BLaER1 (cell line): ENCODE data around the gene ANOS1.
A peak's percentile ranks its signal among the peaks of the same experiment; 100 is the strongest.

Experiments
- H3K27ac ChIP-seq: shearing (Covaris generic); formaldehyde crosslinking; 2 replicates; pipeline ENCODE4 v1.8.1; 2022
- H3K27me3 ChIP-seq: shearing (Covaris generic); formaldehyde crosslinking; 2 replicates; pipeline ENCODE4 v1.8.1; 2022
- H3K36me3 ChIP-seq: shearing (Covaris generic); formaldehyde crosslinking; 2 replicates; pipeline ENCODE4 v1.8.1; 2022
- H3K4me1 ChIP-seq: shearing (Covaris generic); formaldehyde crosslinking; 2 replicates; pipeline ENCODE4 v1.8.1; 2022
- H3K4me2 ChIP-seq: shearing (Covaris generic); formaldehyde crosslinking; 2 replicates; pipeline ENCODE4 v1.8.1; 2022
- H3K4me3 ChIP-seq: shearing (Covaris generic); formaldehyde crosslinking; 2 replicates; pipeline ENCODE4 v1.8.1; 2022
- H3K9ac ChIP-seq: shearing (Covaris generic); formaldehyde crosslinking; 2 replicates; pipeline ENCODE4 v1.8.1; 2022
- H3K9me3 ChIP-seq: shearing (Covaris generic); formaldehyde crosslinking; 2 replicates; pipeline ENCODE4 v1.8.1; 2022
- H4K20me1 ChIP-seq: shearing (Covaris generic); formaldehyde crosslinking; 2 replicates; pipeline ENCODE4 v1.8.1; 2022
- Cebpa-rat ChIP-seq: shearing (Covaris generic); IDR thresholded peaks from 2 replicates; pipeline ENCODE4 v1.8.1; 2022

ANOS1 gene

GRCh38 chrX:8720136-8720535 lies 11.8 kb downstream of the ANOS1 start:
- Histone ChIP-seq H3K9me3 (no peaks in the 10 kb centered on the region), H3K4me1 (no peaks in the 10 kb centered on the region), H4K20me1 (no peaks in the 10 kb centered on the region), H3K4me2 (no peak overlapping the region), H3K9ac (no peak overlapping the region), H3K4me3 (no peak overlapping the region), H3K36me3 (no peaks in the 10 kb centered on the region), H3K27ac (no peak overlapping the region), H3K27me3 (no peaks in the 10 kb centered on the region)
- no peak for TF ChIP-seq Cebpa-rat

- Histone ChIP-seq H3K9me3 (no peaks in the 10 kb centered on the region), H3K4me3 (no peak overlapping the region), H3K9ac (no peak overlapping the region), H3K27me3 (no peaks in the 10 kb centered on the region), H3K4me1 (no peaks in the 10 kb centered on the region), H3K4me2 (no peak overlapping the region), H3K36me3 (no peaks in the 10 kb centered on the region), H3K27ac (no peak overlapping the region), H4K20me1 (no peaks in the 10 kb centered on the region)
- no peak for TF ChIP-seq Cebpa-rat
Measured at GRCh38 chrX:8717354-8717753, 14.6 kb downstream of the ANOS1 start.

- no peaks in the 10 kb centered on the region for H4K20me1 ChIP-seq
- H3K9ac ChIP-seq, result no peak overlapping the region
- H3K4me1 ChIP-seq, result no peaks in the 10 kb centered on the region
- H3K4me2 ChIP-seq, result no peak overlapping the region
- no peak overlapping the region for H3K27ac ChIP-seq
- TF ChIP-seq Cebpa-rat, result no peak
- H3K4me3 ChIP-seq, result no peak overlapping the region
- no peaks in the 10 kb centered on the region for H3K36me3 ChIP-seq
- no peaks in the 10 kb centered on the region for H3K27me3 ChIP-seq
- H3K9me3 ChIP-seq, result no peaks in the 10 kb centered on the region
Measured at GRCh38 chrX:8714164-8714563, 17.8 kb downstream of the ANOS1 start.

- no peak overlapping the region for H3K4me2 ChIP-seq
- H4K20me1 ChIP-seq, result no peaks in the 10 kb centered on the region
- H3K27ac ChIP-seq, result no peak overlapping the region
- no peaks in the 10 kb centered on the region for H3K4me1 ChIP-seq
- H3K9me3 ChIP-seq, result no peaks in the 10 kb centered on the region
- no peaks in the 10 kb centered on the region for H3K27me3 ChIP-seq
- no peak overlapping the region for H3K4me3 ChIP-seq
- no peak overlapping the region for H3K9ac ChIP-seq
- no peak for TF ChIP-seq Cebpa-rat
- no peaks in the 10 kb centered on the region for H3K36me3 ChIP-seq
Measured at GRCh38 chrX:8711401-8711800, 20.5 kb downstream of the ANOS1 start.

GRCh38 chrX:8704184-8704583 lies 27.8 kb downstream of the ANOS1 start:
- Histone ChIP-seq H3K27me3 (no peaks in the 10 kb centered on the region), H3K9me3 (no peaks in the 10 kb centered on the region), H3K4me2 (no peak overlapping the region), H3K36me3 (no peaks in the 10 kb centered on the region), H3K9ac (no peak overlapping the region), H3K27ac (no peak overlapping the region), H3K4me3 (no peak overlapping the region), H4K20me1 (no peaks in the 10 kb centered on the region), H3K4me1 (peaks cover 6% of the 10 kb centered on the region)
- no peak for TF ChIP-seq Cebpa-rat

GRCh38 chrX:8692871-8693270 lies 39.1 kb downstream of the ANOS1 start:
- H3K9me3 ChIP-seq, result no peaks in the 10 kb centered on the region
- no peaks in the 10 kb centered on the region for H3K36me3 ChIP-seq
- no peak overlapping the region for H3K27ac ChIP-seq
- no peaks in the 10 kb centered on the region for H3K4me1 ChIP-seq
- no peaks in the 10 kb centered on the region for H4K20me1 ChIP-seq
- TF ChIP-seq Cebpa-rat, result no peak
- H3K4me2 ChIP-seq, result no peak overlapping the region
- H3K9ac ChIP-seq, result no peak overlapping the region
- no peaks in the 10 kb centered on the region for H3K27me3 ChIP-seq
- no peak overlapping the region for H3K4me3 ChIP-seq

- H3K27me3 ChIP-seq, result no peaks in the 10 kb centered on the region
- peaks cover 15% of the 10 kb centered on the region for H3K4me1 ChIP-seq
- H4K20me1 ChIP-seq, result 0 out of 2 replicates have a peak, but pooled peaks cover 4% of the 10 kb centered on the region
- H3K9ac ChIP-seq, result no peak overlapping the region
- H3K4me3 ChIP-seq, result no peak overlapping the region
- H3K9me3 ChIP-seq, result no peaks in the 10 kb centered on the region
- H3K4me2 ChIP-seq, result no peak overlapping the region
- TF ChIP-seq Cebpa-rat, result no peak
- H3K27ac ChIP-seq, result no peak overlapping the region
- no peaks in the 10 kb centered on the region for H3K36me3 ChIP-seq
Measured at GRCh38 chrX:8689473-8689872, 42.5 kb downstream of the ANOS1 start.

GRCh38 chrX:8688776-8689175 lies 43.2 kb downstream of the ANOS1 start:
- Histone ChIP-seq H4K20me1 (0 out of 2 replicates have a peak, but pooled peaks cover 7% of the 10 kb centered on the region), H3K4me1 (peaks cover 22% of the 10 kb centered on the region), H3K9me3 (no peaks in the 10 kb centered on the region), H3K4me2 (no peak overlapping the region), H3K36me3 (no peaks in the 10 kb centered on the region), H3K27me3 (no peaks in the 10 kb centered on the region), H3K4me3 (no peak overlapping the region), H3K9ac (no peak overlapping the region), H3K27ac (no peak overlapping the region)
- TF ChIP-seq Cebpa-rat, result no peak

- Histone ChIP-seq H3K4me2 (peak overlapping the region; percentile 77), H3K27me3 (no peaks in the 10 kb centered on the region)
Measured at GRCh38 chrX:8684201-8684965, 47.6 kb downstream of the ANOS1 start.

GRCh38 chrX:8683687-8684086 lies 48.2 kb downstream of the ANOS1 start:
- peak overlapping the region; percentile 49 for H3K4me3 ChIP-seq
- no peaks in the 10 kb centered on the region for H3K36me3 ChIP-seq
- no peaks in the 10 kb centered on the region for H3K27me3 ChIP-seq
- TF ChIP-seq Cebpa-rat, result no peak
- H3K4me2 ChIP-seq, result peak overlapping the region; percentile 77
- H3K9ac ChIP-seq, result no peak overlapping the region
- H4K20me1 ChIP-seq, result 0 out of 2 replicates have a peak, but pooled peaks cover 7% of the 10 kb centered on the region
- H3K9me3 ChIP-seq, result no peaks in the 10 kb centered on the region
- H3K27ac ChIP-seq, result no peak overlapping the region
- peaks cover 47% of the 10 kb centered on the region for H3K4me1 ChIP-seq

More at GRCh38 chrX:8684201-8684965, 47.6 kb downstream of the ANOS1 start:
- H3K27ac ChIP-seq, result no peak overlapping the region; the same call in 1 of the 2 replicates
- H4K20me1 ChIP-seq, result 0 out of 2 replicates have a peak, but pooled peaks cover 7% of the 10 kb centered on the region
- peak overlapping the region; percentile 49 for H3K4me3 ChIP-seq
- H3K9me3 ChIP-seq, result no peaks in the 10 kb centered on the region
- H3K4me1 ChIP-seq, result peaks cover 47% of the 10 kb centered on the region
- no peak for TF ChIP-seq Cebpa-rat
- no peaks in the 10 kb centered on the region for H3K36me3 ChIP-seq
- H3K9ac ChIP-seq, result no peak overlapping the region; the same call in 1 of the 2 replicates

- H3K4me2 ChIP-seq, result no peak overlapping the region
Measured at GRCh38 chrX:8679550-8679949, 52.4 kb downstream of the ANOS1 start.

More at GRCh38 chrX:8679550-8679949, 52.4 kb downstream of the ANOS1 start:
- TF ChIP-seq Cebpa-rat, result no peak
- Histone ChIP-seq H3K36me3 (no peaks in the 10 kb centered on the region), H4K20me1 (0 out of 2 replicates have a peak, but pooled peaks cover 4% of the 10 kb centered on the region), H3K9me3 (no peaks in the 10 kb centered on the region), H3K9ac (no peak overlapping the region), H3K27me3 (no peaks in the 10 kb centered on the region), H3K4me1 (peaks cover 33% of the 10 kb centered on the region), H3K27ac (no peak overlapping the region), H3K4me3 (no peak overlapping the region)
